Right lobe of liver (tissue), 4 donors: ENCODE measurements around the gene CCDC71.

Source experiments
- CTCF ChIP-seq, 4 donors: fragments of 200-600 bp in 3 of 4; fragments of 450-650 bp in 1 of 4; IDR thresholded peaks; one replicate each; pipeline versions ENCODE4 v1.5.1 to v1.8.0; 2016 to 2022; ENCODE audit warnings: antibody characterized with exemption in 4 of 4, mild to moderate bottlenecking in 2 of 4
- POLR2A ChIP-seq: fragments of 450-650 bp; IDR thresholded peaks from one replicate; pipeline ENCODE4 v1.6.1; 2017; ENCODE audit warnings: antibody characterized with exemption, mild to moderate bottlenecking
- donor health status: DM: no; HTN: no; CAD: no.
- donor health status: DM: no; HTN: no; CAD: no.
- donor health status: DM: no; HTN: yes; CAD: no.

- TF ChIP-seq CTCF (IDR thresholded peaks at IDR 0.05), result no peak
- no peak for TF ChIP-seq POLR2A
Measured at GRCh38 chr3:49180116-49180515, 14.0 kb upstream of the CCDC71 start.
